HG03064 (cell line): ENCODE measurements around the gene CASP8AP2.
"Not testable (repeated sequence)": the region's sequence is repeated elsewhere in the genome, so short reads cannot be mapped to it uniquely, and the experiment has no call there.

Experiments used
- ATAC-seq: cut with Tn5 transposase; IDR thresholded peaks from one replicate; pipeline ENCODE4 v1.9.1; 2021; ENCODE audit warnings: low read depth; ENCODE audit not compliant: unreplicated experiment

The CASP8AP2 gene

DNA sequence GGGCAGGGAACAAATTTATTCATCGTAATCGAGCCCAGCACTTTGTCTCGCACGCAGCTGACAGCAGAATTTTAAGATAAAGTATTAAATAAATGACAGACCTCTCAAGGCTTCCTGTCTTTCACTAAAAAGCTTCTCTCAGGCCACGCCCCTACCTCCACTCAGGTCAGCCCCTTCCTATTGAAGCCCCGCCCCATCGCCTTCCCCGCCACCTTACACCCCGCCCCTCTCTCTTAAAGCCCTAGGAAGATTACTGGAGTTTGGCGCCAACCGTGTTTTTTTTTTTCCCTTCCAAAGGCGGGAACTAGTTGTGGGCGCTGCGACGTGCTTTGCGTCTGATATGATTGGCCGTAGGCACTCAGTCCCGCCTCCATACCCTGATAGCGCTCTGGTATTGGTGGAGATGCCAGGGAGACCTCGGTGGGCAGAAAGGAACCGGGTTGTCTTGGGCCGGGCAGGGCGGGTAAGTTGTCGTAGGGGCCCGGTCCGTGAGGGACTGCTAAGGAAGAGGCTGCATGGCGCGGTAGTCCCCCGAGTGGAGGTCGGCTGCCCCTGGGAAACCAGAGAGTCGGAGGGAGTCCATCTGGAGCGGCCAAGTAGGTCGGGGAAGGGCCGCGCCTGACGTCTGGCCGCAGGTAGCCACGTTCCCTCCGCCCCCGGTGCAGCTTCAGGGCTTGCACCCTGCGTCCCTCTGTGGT lies at the start of gene CASP8AP2:
Gene CASP8AP2, plus strand, starts transcription at position 409 of the 698 bp plus-strand sequence.
- ATAC-seq: peak; percentile 94

DNA sequence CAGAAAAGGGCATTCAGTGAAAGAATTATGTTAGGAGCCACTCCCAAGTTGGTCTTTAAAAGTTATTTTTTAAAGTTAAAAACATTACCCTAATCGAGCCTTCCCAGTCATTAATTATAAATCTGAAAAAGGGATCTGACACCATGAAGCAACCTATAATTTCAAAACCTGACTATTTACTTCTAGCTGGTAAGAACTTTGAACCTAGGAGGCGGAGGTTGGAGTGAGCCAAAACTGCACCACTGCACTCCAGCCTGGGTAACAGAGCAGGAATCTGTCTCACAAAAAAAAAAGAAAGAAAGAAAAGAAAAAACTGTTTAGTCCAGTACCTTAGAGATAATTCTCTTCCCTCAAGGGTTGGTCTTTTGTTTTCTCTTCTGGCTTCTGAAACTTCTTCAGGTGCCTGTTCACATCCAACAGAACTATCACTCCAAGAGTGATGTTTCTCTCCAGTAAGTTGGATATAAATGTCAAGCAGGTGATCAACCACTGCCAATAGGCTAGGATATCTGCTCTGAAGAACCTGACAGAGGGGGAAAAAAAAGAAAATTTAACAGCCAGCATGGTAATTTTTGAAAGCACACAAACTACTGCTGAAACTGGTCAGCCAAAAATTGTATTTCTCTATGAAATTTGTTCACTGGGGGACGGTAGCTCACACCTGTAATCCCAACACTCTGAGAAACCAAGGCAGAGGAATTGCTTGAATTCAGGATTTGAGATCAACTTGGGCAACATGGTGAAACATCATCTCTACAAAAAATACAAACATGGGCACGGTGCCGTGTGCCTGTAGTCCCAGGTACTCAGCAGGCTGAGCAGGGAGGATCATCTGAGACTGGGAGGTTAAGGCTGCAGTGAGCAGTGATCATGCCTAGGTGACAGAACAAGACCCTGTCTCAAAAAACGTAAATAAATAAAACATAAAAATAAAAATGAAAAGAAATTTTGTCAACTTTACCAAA lies 48.3 kb upstream of the CASP8AP2 start:
- ATAC-seq: no peak

- no peak for ATAC-seq
Measured at GRCh38 chr6:89782222-89782621, 47.5 kb upstream of the CASP8AP2 start.

DNA sequence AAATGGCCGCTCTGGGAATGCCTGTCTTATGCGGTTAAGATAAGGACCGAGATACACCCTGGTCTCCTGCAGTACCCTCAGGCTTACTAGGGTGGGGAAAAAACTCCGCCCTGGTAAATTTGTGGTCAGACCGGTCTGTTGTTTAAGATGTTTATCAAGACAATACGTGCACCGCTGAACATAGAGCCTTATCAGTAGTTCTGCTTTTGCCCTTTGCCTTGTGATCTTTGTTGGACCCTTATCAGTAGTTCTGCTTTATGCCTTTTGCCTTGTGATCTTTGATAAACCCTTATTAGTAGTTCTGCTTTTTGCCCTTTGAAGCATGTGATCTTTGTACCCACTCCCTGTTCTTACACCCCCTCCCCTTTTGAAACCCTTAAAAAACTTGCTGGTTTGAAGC lies 46.4 kb upstream of the CASP8AP2 start:
- ATAC-seq: not testable (repeated sequence)

GRCh38 chr6:89784838-89785237 lies 44.8 kb upstream of the CASP8AP2 start:
- ATAC-seq: no peak

GRCh38 chr6:89786970-89787369 lies 42.7 kb upstream of the CASP8AP2 start:
- no peak for ATAC-seq

- no peak for ATAC-seq
Measured at GRCh38 chr6:89787660-89788328, 41.9 kb upstream of the CASP8AP2 start.

- ATAC-seq: no peak
Measured at GRCh38 chr6:89789980-89790379, 39.7 kb upstream of the CASP8AP2 start.

- no peak for ATAC-seq
Measured at GRCh38 chr6:89790403-89790802, 39.3 kb upstream of the CASP8AP2 start.

DNA sequence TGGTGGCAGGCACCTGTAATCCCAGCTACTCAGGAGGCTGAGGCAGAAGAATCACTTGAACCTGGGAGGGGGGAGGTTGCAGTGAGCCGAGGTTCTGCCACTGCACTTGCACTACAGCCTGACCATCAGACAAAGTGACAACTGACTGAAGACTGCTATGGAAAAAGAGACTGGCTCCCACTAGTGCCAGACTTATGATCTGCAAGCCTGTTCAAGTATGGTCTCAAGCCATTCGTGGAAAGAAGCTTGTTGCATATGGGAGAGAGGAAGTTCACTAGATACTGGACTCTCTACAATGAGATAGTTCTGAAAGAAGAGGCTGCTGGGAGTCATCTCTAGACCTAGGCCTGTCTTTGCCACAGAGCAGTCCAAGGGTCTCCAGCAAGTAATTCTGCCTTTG lies 36.8 kb upstream of the CASP8AP2 start:
- ATAC-seq: no peak

GRCh38 chr6:89793586-89793985 lies 36.1 kb upstream of the CASP8AP2 start:
- no peak for ATAC-seq

- ATAC-seq: no peak
Measured at GRCh38 chr6:89794324-89794723, 35.4 kb upstream of the CASP8AP2 start.

- no peak for ATAC-seq
Measured at GRCh38 chr6:89797317-89797716, 32.4 kb upstream of the CASP8AP2 start.

DNA sequence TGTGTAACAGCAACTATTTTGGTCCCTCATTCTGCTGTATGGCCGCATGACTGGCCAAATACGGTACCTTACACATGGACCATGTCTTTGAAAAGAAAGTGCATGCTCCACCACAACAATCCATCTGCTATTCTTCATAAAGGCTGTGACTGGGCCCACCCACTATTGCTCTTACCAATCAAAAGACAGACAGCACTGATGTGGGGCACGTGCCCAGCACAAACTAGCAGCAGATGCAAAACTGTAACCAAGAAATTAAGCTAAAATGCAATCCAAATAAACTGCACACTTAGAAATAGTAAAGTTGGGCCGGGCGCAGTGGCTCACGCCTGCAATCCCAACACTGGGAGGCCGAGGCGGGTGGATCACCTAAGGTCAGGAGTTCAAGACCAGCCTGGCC lies 30.6 kb upstream of the CASP8AP2 start:
- ATAC-seq: no peak

DNA sequence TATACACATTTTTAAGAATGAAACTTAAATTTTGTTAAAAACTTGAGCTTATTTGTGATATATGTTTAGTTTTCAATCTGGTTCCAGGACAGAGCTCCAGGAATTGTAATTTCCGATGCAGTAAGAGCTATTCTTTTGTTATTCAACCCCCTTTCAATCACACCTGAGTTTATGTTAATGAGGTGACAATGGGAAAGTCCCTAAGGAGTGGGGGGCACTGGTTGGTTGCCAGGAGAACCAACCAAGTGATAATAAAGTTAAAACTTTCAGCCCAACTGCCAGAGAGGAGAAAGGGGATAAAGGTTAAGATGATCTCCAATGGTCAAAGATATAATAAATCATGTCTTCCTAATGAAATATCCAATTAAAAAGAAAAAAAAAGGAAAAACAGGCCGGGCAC lies 29.9 kb upstream of the CASP8AP2 start:
- no peak for ATAC-seq

- ATAC-seq: no peak
Measured at GRCh38 chr6:89803271-89803670, 26.4 kb upstream of the CASP8AP2 start.

DNA sequence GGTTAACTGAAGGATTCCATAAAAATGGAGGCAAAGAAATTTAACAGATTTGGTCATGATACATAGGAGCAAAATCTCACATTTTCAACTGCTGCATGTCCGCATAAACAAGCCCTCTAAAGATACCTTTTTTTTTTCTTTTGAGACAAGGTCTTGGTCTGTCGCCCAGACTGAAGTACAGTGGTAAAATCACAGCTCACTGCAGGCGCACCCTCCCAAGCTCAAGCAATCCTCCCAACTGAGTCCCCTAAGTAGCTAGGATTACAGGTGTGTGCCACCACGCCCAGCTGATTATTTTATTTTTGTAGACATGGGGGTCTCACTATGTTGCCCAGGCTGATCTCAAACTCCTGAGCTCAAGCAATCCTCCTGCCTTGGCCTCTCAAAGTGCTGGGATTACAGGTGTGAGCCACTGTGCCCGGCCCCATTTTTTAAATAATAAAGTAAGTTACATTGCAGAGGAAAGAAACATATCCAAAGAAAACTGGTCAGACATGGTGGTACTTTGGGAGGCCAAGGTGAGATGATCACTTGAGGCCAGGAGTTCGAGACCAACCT lies 23.8 kb upstream of the CASP8AP2 start:
- ATAC-seq: no peak

DNA sequence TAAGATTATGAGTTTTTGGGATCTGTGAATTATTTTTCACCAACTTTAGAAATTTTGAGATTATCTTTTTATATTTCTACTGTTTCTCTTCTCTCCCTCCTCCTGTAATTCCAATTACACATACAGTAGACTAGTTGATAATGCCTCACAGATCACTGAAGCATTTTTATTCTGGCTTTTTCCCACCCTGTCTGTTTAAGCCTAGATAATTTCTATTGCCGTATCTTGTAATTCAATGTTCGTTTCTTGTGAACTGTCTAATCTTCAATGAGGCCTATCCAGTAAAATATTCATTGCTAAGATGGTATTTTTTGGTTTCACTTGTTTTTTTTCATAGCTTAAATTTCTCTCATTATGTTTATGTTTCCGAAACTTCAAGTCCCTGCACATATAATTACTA lies 22.1 kb upstream of the CASP8AP2 start:
- no peak for ATAC-seq

- not testable (repeated sequence) for ATAC-seq
Measured at GRCh38 chr6:89813422-89813821, 16.3 kb upstream of the CASP8AP2 start.

DNA sequence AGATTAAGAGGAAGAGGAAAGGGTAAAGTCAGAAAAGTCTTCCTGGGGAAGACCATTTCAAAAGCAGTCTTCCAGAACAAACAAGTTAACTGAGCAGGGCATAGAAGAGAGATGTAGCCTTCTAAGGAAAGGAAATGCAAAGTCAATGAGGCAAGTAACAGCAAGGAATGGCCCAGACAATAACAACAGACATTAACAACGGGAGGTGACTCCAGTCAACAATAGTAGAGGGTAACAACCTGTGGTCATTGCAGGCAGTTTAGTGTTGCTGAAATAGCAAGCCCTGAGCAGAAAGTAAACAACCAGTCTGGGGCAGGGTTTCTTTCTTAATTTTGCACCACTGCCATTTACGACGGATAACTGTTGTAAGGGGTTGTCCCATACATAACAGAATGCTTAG lies 12.2 kb upstream of the CASP8AP2 start:
- ATAC-seq: no peak

- ATAC-seq: peak; percentile 15
Measured at GRCh38 chr6:89818977-89819335, 10.7 kb upstream of the CASP8AP2 start.
